ENCODE data around the gene COL6A1. TPM values are rescaled to one million over a fixed set of nuclear protein-coding genes. Genes with fewer than 3 reads are reported as not detected.
A peak's percentile ranks its signal among the peaks of the same experiment; 100 is the strongest.

Gene COL6A1
- total and polyA plus RNA-seq, 10 donors, result 76.5 to 190 (median 129) TPM

DNA sequence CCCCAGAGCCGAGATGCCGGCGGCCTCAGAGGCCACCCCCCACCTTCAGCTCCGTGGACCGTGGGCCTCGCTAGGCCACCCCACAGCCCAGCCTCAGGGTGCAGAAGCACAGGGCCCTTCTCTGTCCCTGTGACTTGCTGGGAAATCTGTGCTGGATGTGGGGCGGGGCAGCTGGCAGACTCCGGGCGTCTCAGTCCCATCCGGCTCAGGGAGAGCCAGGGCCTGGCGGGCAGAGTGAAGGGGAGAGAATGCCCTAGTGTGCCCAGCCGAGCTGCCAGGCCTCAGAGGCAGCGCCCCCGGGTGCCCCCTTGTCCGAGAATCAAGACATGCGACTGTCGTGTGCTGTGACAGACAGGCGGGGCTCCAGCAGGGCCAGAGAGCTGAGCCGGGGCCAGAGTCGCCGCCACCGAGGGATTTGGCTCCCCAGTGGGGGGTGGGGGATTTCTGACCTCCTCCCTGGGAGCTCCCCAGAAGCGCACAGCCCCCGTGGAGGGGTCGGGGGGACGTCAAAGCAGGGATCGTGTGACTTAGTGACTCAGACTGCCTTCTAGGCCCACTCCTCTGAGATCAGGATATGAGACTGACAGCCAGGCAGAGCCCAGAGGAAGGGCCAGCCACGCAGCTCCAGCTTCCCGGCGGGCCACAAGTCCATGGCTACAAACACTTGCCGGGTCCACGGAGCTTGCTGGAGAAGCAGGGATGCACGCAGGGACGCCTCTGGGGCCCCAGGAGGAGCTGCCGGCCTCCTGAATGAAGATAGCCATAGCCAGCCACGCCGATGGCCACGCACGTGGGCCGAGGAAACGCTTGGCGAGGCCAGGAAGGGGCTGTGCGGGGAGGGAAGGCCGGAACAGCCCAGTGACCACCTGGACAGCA lies 11.9 kb downstream of the COL6A1 start:
- H3K27me3 ChIP-seq (replicated peaks in 1 of 7), result no peaks in the 10 kb centered on the region
- H3K27ac ChIP-seq, result no peak overlapping the region
- WGBS, 5 donors, result 82 to 92% (median 88%) methylated on average over 25 to 44 of the region's 44 CpGs
- no peak for TF ChIP-seq POLR2A (IDR thresholded peaks at IDR 0.05)
- no peak overlapping the region for H3K4me3 ChIP-seq
- peaks cover 0 to 6% (median 0%) of the 10 kb centered on the region in 6 donors for H3K4me1 ChIP-seq
- peaks cover 0 to 85% (median 2%) of the 10 kb centered on the region in 6 donors for H3K36me3 ChIP-seq
- intact Hi-C loops (cut with DNase I; ENCODE audit: low total_unique reads), result no loop called here
- DNase-seq, result peak; percentile 66
- H3K9me3 ChIP-seq, result no peaks in the 10 kb centered on the region

- Histone ChIP-seq H3K4me3 (no peak overlapping the region), H3K36me3 (peaks cover 0 to 86% (median 2%) of the 10 kb centered on the region in 6 donors), H3K9me3 (no peaks in the 10 kb centered on the region), H3K4me1 (peaks cover 0 to under 1% (median 0%) of the 10 kb centered on the region in 6 donors), H3K27me3 (replicated peaks in 1 of 7) (no peaks in the 10 kb centered on the region), H3K27ac (no peak overlapping the region)
- TF ChIP-seq POLR2AphosphoS5 (IDR thresholded peaks at IDR 0.05) (no peak), POLR2A (IDR thresholded peaks at IDR 0.05) (no peak)
- TF ChIP-seq, protein P1, sequence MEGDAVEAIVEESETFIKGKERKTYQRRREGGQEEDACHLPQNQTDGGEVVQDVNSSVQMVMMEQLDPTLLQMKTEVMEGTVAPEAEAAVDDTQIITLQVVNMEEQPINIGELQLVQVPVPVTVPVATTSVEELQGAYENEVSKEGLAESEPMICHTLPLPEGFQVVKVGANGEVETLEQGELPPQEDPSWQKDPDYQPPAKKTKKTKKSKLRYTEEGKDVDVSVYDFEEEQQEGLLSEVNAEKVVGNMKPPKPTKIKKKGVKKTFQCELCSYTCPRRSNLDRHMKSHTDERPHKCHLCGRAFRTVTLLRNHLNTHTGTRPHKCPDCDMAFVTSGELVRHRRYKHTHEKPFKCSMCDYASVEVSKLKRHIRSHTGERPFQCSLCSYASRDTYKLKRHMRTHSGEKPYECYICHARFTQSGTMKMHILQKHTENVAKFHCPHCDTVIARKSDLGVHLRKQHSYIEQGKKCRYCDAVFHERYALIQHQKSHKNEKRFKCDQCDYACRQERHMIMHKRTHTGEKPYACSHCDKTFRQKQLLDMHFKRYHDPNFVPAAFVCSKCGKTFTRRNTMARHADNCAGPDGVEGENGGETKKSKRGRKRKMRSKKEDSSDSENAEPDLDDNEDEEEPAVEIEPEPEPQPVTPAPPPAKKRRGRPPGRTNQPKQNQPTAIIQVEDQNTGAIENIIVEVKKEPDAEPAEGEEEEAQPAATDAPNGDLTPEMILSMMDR (IDR thresholded peaks at IDR 0.05 in 8 of 11, conservative IDR thresholded peaks at IDR 0.05 in 3 of 11), result no peak
- peak; percentile 63 for DNase-seq
- 89 to 92% (median 91%) methylated on average over 19 to 24 of the region's 24 CpGs for WGBS, 5 donors
- intact Hi-C loops (cut with DNase I; ENCODE audit: low total_unique reads), result no loop called here
Measured at GRCh38 chr21:45994086-45994661, 12.6 kb downstream of the COL6A1 start.

DNA sequence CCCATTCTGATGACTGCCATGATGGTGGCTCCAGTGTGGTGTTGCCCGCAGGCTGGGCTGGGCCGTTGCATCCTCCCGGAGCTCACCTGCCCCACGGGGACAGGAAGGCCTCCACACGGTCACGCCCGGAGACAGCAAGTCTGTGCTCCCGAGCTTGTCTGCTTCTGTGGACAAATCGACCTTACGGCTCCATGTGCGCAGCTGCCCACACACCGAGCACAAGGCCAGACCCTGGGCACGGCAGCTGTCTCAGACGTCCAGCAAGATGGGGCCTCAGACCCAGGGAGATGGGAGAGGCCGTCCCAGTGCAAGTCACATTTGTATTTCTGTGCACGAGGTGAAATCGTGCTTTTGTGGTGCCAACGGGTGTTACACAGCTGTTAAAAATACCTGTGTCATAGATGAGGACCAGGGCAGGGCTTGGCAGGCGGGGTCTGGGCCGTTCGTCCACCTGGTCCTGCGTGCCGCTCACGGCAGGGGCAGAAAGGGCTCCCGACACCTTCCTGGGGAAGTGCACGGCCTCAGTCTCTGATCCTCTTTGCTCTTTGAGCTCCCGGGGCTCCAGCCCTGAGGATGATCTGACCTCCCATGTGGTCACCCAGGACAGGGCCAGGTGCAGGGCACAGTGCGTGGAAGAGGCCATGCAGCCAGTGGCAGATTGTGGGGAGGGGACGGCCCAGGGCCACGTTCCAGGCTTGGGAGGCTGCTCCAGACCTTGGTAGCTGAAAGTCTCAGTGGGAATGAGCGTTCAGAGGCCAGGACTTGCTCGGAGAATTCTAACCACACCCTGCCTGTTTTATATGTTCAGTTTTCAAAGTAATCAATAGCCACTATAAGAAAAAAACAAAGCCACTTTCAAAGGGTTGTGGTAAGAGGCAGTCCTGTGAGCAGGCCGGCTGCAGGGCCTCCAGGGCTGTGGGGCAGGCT lies 13.5 kb downstream of the COL6A1 start:
- Histone ChIP-seq H3K4me1 (no peaks in the 10 kb centered on the region), H3K36me3 (peaks cover 0 to 80% (median 2%) of the 10 kb centered on the region in 6 donors), H3K9me3 (no peaks in the 10 kb centered on the region), H3K4me3 (no peak overlapping the region), H3K27me3 (replicated peaks in 1 of 7) (no peaks in the 10 kb centered on the region), H3K27ac (no peak overlapping the region)
- TF ChIP-seq, protein P1 (IDR thresholded peaks at IDR 0.05 in 8 of 11, conservative IDR thresholded peaks at IDR 0.05 in 3 of 11), result no peak
- TF ChIP-seq POLR2A (IDR thresholded peaks at IDR 0.05) (no peak), POLR2AphosphoS5 (IDR thresholded peaks at IDR 0.05) (no peak)
- intact Hi-C loops (cut with DNase I; ENCODE audit: low total_unique reads), result no loop called here
- WGBS, 5 donors, result 84 to 90% (median 89%) methylated on average over 31 to 33 of the region's 33 CpGs
- DNase-seq, result peak; percentile 69

GRCh38 chr21:45995686-45996179 lies 14.2 kb downstream of the COL6A1 start:
- peak; percentile 66 for DNase-seq
- no peaks in the 10 kb centered on the region for H3K27me3 ChIP-seq (replicated peaks in 1 of 7)
- peaks cover 0 to 74% (median 2%) of the 10 kb centered on the region in 6 donors for H3K36me3 ChIP-seq
- no peak for TF ChIP-seq POLR2AphosphoS5 (IDR thresholded peaks at IDR 0.05)
- TF ChIP-seq, protein P1 (IDR thresholded peaks at IDR 0.05 in 8 of 11, conservative IDR thresholded peaks at IDR 0.05 in 3 of 11), result no peak
- no peak for TF ChIP-seq POLR2A (IDR thresholded peaks at IDR 0.05)
- H3K9me3 ChIP-seq, result no peaks in the 10 kb centered on the region
- no peak overlapping the region for H3K27ac ChIP-seq
- H3K4me3 ChIP-seq, result no peak overlapping the region
- WGBS, 5 donors, result 61 to 83% (median 78%) methylated on average over 5 to 6 of the region's 6 CpGs
- no peaks in the 10 kb centered on the region for H3K4me1 ChIP-seq
- intact Hi-C loops (cut with DNase I; ENCODE audit: low total_unique reads), result no loop called here

Data from spleen (tissue), 11 donors.